ENCODE measurements around the gene PGF.
"Not testable (repeated sequence)": the region's sequence is repeated elsewhere in the genome, so short reads cannot be mapped to it uniquely, and the experiment has no call there.

- not testable (repeated sequence) for TF ChIP-seq EZH2 (IDR thresholded peaks at IDR 0.05; ENCODE audit: insufficient read depth, poor library complexity, severe bottlenecking); EZH2phosphoT487 (IDR thresholded peaks at IDR 0.05; ENCODE audit: insufficient read depth, low read depth)
These were observed 23.7 kb downstream of the PGF start for GRCh38 chr14:74931744-74932143.

Measured in GM23248 (cell line).